ENCODE measurements around the gene MROH8. TPM values are rescaled to one million over a fixed set of nuclear protein-coding genes. Genes with fewer than 3 reads are reported as not detected.

MROH8 gene
- total and polyA plus RNA-seq, 2 of the 13 experiments (the other 11 are each of a cell fraction or from before 2014, with no cell fraction given): 2.6 to 5.5 TPM

- TF ChIP-seq ADNP (CRISPR knock-in tag; IDR thresholded peaks at IDR 0.05) (peak; percentile 6; the same call in 1 of the 2 replicates), ZNF10 (CRISPR knock-in tag; IDR thresholded peaks at IDR 0.05; ENCODE audit: borderline replicate concordance, low read depth) (no peak), KDM2A (CRISPR knock-in tag; IDR thresholded peaks at IDR 0.05; ENCODE audit: borderline replicate concordance, low read depth) (peak; percentile 97), XRCC5 (optimal IDR thresholded peaks at IDR 0.05; ENCODE audit: low read length) (peak; percentile 38), FOXA1 (IDR thresholded peaks at IDR 0.05) (no peak), FOXA1 (CRISPR knock-in tag; IDR thresholded peaks at IDR 0.05) (peak; percentile 12; the same call in 1 of the 2 replicates), ZFP36 (IDR thresholded peaks at IDR 0.05; ENCODE audit: borderline replicate concordance, low read depth, low read length, partially characterized antibody) (no peak), BRCA1 (CRISPR knock-in tag; IDR thresholded peaks at IDR 0.05) (peak; percentile 89; the same call in 1 of the 2 replicates), ZNF567 (CRISPR knock-in tag; IDR thresholded peaks at IDR 0.05; ENCODE audit: borderline replicate concordance) (no peak), LCORL (IDR thresholded peaks at IDR 0.05) (no peak), LCORL (CRISPR knock-in tag; IDR thresholded peaks at IDR 0.05) (peak; percentile 42), FOXM1 (CRISPR knock-in tag; IDR thresholded peaks at IDR 0.05) (0 out of 2 replicates have a peak, but pooled peaks have one; percentile 65), ZNF652 (CRISPR knock-in tag; IDR thresholded peaks at IDR 0.05; ENCODE audit: borderline replicate concordance, low read depth) (no peak), MXD4 (CRISPR knock-in tag; IDR thresholded peaks at IDR 0.05) (peak; percentile 93), MYNN (CRISPR knock-in tag; IDR thresholded peaks at IDR 0.05; ENCODE audit: low read depth) (peak; percentile 75; the same call in 1 of the 2 replicates), HNRNPL (IDR thresholded peaks at IDR 0.05; ENCODE audit: low read depth, low read length) (no peak; the same call in 1 of the 2 replicates), MTERF4 (CRISPR knock-in tag; IDR thresholded peaks at IDR 0.05) (no peak; the same call in 1 of the 2 replicates), MED1 (CRISPR knock-in tag; IDR thresholded peaks at IDR 0.05) (peak; percentile 76), YY1 (IDR thresholded peaks at IDR 0.05; ENCODE audit: insufficient read depth, insufficient replicate concordance, low read depth, low read length) (peak; percentile 93), ZFP82 (CRISPR knock-in tag; IDR thresholded peaks at IDR 0.05; ENCODE audit: borderline replicate concordance) (peak; percentile 97; the same call in 1 of the 2 replicates)
- TF ChIP-seq, protein P1, sequence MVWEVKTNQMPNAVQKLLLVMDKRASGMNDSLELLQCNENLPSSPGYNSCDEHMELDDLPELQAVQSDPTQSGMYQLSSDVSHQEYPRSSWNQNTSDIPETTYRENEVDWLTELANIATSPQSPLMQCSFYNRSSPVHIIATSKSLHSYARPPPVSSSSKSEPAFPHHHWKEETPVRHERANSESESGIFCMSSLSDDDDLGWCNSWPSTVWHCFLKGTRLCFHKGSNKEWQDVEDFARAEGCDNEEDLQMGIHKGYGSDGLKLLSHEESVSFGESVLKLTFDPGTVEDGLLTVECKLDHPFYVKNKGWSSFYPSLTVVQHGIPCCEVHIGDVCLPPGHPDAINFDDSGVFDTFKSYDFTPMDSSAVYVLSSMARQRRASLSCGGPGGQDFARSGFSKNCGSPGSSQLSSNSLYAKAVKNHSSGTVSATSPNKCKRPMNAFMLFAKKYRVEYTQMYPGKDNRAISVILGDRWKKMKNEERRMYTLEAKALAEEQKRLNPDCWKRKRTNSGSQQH (CRISPR knock-in tag; IDR thresholded peaks at IDR 0.05; ENCODE audit: low read depth): peak; percentile 92; the same call in 1 of the 2 replicates
- TF ChIP-seq, protein P2, sequence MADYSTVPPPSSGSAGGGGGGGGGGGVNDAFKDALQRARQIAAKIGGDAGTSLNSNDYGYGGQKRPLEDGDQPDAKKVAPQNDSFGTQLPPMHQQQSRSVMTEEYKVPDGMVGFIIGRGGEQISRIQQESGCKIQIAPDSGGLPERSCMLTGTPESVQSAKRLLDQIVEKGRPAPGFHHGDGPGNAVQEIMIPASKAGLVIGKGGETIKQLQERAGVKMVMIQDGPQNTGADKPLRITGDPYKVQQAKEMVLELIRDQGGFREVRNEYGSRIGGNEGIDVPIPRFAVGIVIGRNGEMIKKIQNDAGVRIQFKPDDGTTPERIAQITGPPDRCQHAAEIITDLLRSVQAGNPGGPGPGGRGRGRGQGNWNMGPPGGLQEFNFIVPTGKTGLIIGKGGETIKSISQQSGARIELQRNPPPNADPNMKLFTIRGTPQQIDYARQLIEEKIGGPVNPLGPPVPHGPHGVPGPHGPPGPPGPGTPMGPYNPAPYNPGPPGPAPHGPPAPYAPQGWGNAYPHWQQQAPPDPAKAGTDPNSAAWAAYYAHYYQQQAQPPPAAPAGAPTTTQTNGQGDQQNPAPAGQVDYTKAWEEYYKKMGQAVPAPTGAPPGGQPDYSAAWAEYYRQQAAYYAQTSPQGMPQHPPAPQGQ (CRISPR knock-in tag; IDR thresholded peaks at IDR 0.05; ENCODE audit: borderline replicate concordance): 0 out of 2 replicates have a peak, but pooled peaks have one; percentile 24
- TF ChIP-seq, protein P3, sequence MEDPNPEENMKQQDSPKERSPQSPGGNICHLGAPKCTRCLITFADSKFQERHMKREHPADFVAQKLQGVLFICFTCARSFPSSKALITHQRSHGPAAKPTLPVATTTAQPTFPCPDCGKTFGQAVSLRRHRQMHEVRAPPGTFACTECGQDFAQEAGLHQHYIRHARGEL (CRISPR knock-in tag; IDR thresholded peaks at IDR 0.05): no peak
- TF ChIP-seq, protein P4, sequence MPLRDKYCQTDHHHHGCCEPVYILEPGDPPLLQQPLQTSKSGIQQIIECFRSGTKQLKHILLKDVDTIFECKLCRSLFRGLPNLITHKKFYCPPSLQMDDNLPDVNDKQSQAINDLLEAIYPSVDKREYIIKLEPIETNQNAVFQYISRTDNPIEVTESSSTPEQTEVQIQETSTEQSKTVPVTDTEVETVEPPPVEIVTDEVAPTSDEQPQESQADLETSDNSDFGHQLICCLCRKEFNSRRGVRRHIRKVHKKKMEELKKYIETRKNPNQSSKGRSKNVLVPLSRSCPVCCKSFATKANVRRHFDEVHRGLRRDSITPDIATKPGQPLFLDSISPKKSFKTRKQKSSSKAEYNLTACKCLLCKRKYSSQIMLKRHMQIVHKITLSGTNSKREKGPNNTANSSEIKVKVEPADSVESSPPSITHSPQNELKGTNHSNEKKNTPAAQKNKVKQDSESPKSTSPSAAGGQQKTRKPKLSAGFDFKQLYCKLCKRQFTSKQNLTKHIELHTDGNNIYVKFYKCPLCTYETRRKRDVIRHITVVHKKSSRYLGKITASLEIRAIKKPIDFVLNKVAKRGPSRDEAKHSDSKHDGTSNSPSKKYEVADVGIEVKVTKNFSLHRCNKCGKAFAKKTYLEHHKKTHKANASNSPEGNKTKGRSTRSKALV (CRISPR knock-in tag; IDR thresholded peaks at IDR 0.05): peak; percentile 87
Measured at GRCh38 chr20:37178839-37179682, at the start of gene MROH8, which contains the start of gene RPN2 (continued).

Data from HepG2 (cell line).